H1 (cell line): ENCODE data around the gene CCDC169. TPM values are rescaled to one million over a fixed set of nuclear protein-coding genes. Genes with fewer than 3 reads are reported as not detected.

Experiments
- ASH2L ChIP-seq: fragments of 200-600, 300-600 bp; sonication (generic); IDR thresholded peaks from one replicate; pipeline ENCODE4 v1.7.1; 2017; ENCODE audit warnings: low read length
- CHD7 ChIP-seq: fragments of 300-600 bp; sonication (generic); IDR thresholded peaks from 2 replicates; pipeline ENCODE4 v1.7.1; 2012; ENCODE audit warnings: low read length, moderate library complexity, mild to moderate bottlenecking, inconsistent platforms; ENCODE audit not compliant: insufficient replicate concordance
- CTCF ChIP-seq, 3 experiments: IDR thresholded peaks; 1 replicate in 2 of 3; 2 replicates in 1 of 3; pipeline versions ENCODE4 v1.5.1 to v1.6.1; 2011; ENCODE audit warnings: low read length in 3 of 3, mild to moderate bottlenecking in 3 of 3, inconsistent platforms in 2 of 3, low read depth in 1 of 3, moderate library complexity in 1 of 3; ENCODE audit not compliant: insufficient read depth in 1 of 3; ENCODE audit errors: control extremely low read depth in 1 of 3
- HDAC2 ChIP-seq, 2 experiments: fragments of 300-600 bp in 1 of 2; sonication (generic) in 1 of 2; IDR thresholded peaks; 2 replicates each; pipeline ENCODE4 v1.6.1; 2011 to 2012; ENCODE audit warnings: low read depth in 2 of 2, low read length in 2 of 2, mild to moderate bottlenecking in 2 of 2, moderate library complexity in 2 of 2, borderline replicate concordance in 1 of 2, inconsistent platforms in 1 of 2
- SP4 ChIP-seq: IDR thresholded peaks from 2 replicates; pipeline ENCODE4 v1.6.1; 2012; ENCODE audit warnings: low read length, inconsistent platforms
- TAF7 ChIP-seq: optimal IDR thresholded peaks from 2 replicates; pipeline ENCODE3; 2011; ENCODE audit warnings: low read depth, mild to moderate bottlenecking, inconsistent platforms, low read length, moderate library complexity, borderline replicate concordance
- polyA plus RNA-seq, 7 experiments: library from polyadenylated mRNA; depleted of rRNA in 3 of 7; stranded (reverse) in 5 of 7; unstranded in 2 of 7; fragments of >200 nt in 5 of 7; fragments of 200-250 nt in 2 of 7; gene quantifications; 1 replicate in 5 of 7; 2 replicates in 1 of 7; 4 replicates in 1 of 7; pipeline versions ENCODE4 v1.2.1 to v1.2.3, GENCODE V29; 2011 to 2013; ENCODE audit warnings: missing spikeins in 2 of 7, mixed read lengths in 2 of 7
- total RNA-seq: library from RNA; stranded (reverse); fragmentation: NEBNext Ultra II Directional; extraction: Animal tissue kit (Norgen Biotek cat#: 25700); gene quantifications from 2 replicates; pipeline ENCODE4 v1.2.1, GENCODE V29; 2021

CCDC169 gene
- total and polyA plus RNA-seq, 2 of the 8 experiments (the other 6 are each of a cell fraction or from before 2014, with no cell fraction given) = 7.2 to 44.0 TPM

GRCh38 chr13:36297366-36298338 lies at the start of gene CCDC169 (continued):
- TF ChIP-seq CTCF (IDR thresholded peaks at IDR 0.05; ENCODE audit: control extremely low read depth in 1 of 3, insufficient read depth in 1 of 3, low read depth in 1 of 3, low read length in 3 of 3) (no peak), HDAC2 (IDR thresholded peaks at IDR 0.05; ENCODE audit: borderline replicate concordance in 1 of 2, low read depth in 2 of 2, low read length in 2 of 2) (no peak), SP4 (no peak; the same call in 1 of the 2 replicates), CHD7 (no peak), TAF7 (peak; percentile 68), ASH2L (peak; percentile 85)
